Measurements from ENCODE around the gene SETD1A.

GRCh38 chr16:30937692-30938091 is 19.9 kb upstream of the SETD1A start:
- TF ChIP-seq CTCF (conservative IDR thresholded peaks at IDR 0.05) (no peak), ZFX (IDR thresholded peaks at IDR 0.05) (no peak)
